HepG2 (cell line): ENCODE results near the gene DENND2A. TPM values are rescaled to one million over a fixed set of nuclear protein-coding genes. Genes with fewer than 3 reads are reported as not detected.
A peak's percentile ranks its signal among the peaks of the same experiment; 100 is the strongest.

Source experiments
- BCL6 ChIP-seq: IDR thresholded peaks from 2 replicates; pipeline ENCODE4 v1.6.1; 2016; ENCODE audit warnings: missing genetic modification reagents, missing compliant biosample characterization
- BORCS8-MEF2B ChIP-seq: sonication (generic); formaldehyde crosslinking; IDR thresholded peaks from 2 replicates; pipeline ENCODE4 v1.8.0; 2022; ENCODE audit warnings: mild to moderate bottlenecking, missing genetic modification reagents
- CREM ChIP-seq, 2 experiments: sonication (generic) in 1 of 2; formaldehyde crosslinking in 1 of 2; IDR thresholded peaks; 2 replicates each; pipeline versions ENCODE4 v1.4.0 to v1.6.1; 2016 to 2020; ENCODE audit warnings: antibody characterized with exemption in 1 of 2, mild to moderate bottlenecking in 1 of 2, missing genetic modification reagents in 1 of 2
- DPF2 ChIP-seq: sonication (generic); formaldehyde crosslinking; IDR thresholded peaks from 2 replicates; pipeline ENCODE4 v1.4.0; 2020; ENCODE audit warnings: mild to moderate bottlenecking, low read depth, missing genetic modification reagents, borderline replicate concordance
- FOXK1 ChIP-seq: sonication (generic); formaldehyde crosslinking; IDR thresholded peaks from 2 replicates; pipeline ENCODE4 v1.4.0; 2020; ENCODE audit warnings: low read depth, missing genetic modification reagents, borderline replicate concordance
- HMGXB4 ChIP-seq, 2 experiments: sonication (generic) in 1 of 2; formaldehyde crosslinking in 1 of 2; IDR thresholded peaks; 2 replicates each; pipeline versions ENCODE4 v1.4.0 to v1.6.1; 2018 to 2020; ENCODE audit warnings: missing genetic modification reagents in 2 of 2, borderline replicate concordance in 1 of 2, low read depth in 1 of 2, mild to moderate bottlenecking in 1 of 2, missing biosample characterization in 1 of 2
- KDM2A ChIP-seq: sonication (generic); formaldehyde crosslinking; IDR thresholded peaks from 2 replicates; pipeline ENCODE4 v1.4.0; 2020; ENCODE audit warnings: low read depth, missing genetic modification reagents, borderline replicate concordance
- MNT ChIP-seq: fragments of 450-650 bp; IDR thresholded peaks from 2 replicates; pipeline ENCODE4 v1.6.1; 2016
- NR0B2 ChIP-seq: sonication (generic); formaldehyde crosslinking; IDR thresholded peaks from 2 replicates; pipeline ENCODE4 v1.4.0; 2020; ENCODE audit warnings: mild to moderate bottlenecking, missing genetic modification reagents
- PRPF4 ChIP-seq: fragments of 200-400 bp; formaldehyde crosslinking; IDR thresholded peaks from 2 replicates; pipeline ENCODE4 v1.6.1; 2016; ENCODE audit warnings: low read length, low read depth; ENCODE audit not compliant: poor library complexity, severe bottlenecking
- REXO4 ChIP-seq: sonication (generic); formaldehyde crosslinking; IDR thresholded peaks from 2 replicates; pipeline ENCODE4 v1.8.0; 2022; ENCODE audit warnings: missing genetic modification reagents, mild to moderate bottlenecking, borderline replicate concordance
- RORA ChIP-seq: sonication (generic); formaldehyde crosslinking; IDR thresholded peaks from 2 replicates; pipeline ENCODE4 v1.5.0; 2020; ENCODE audit warnings: mild to moderate bottlenecking, missing genetic modification reagents, moderate library complexity
- SP1 ChIP-seq, 2 experiments: fragments of 450-650 bp in 1 of 2; sonication (generic) in 1 of 2; formaldehyde crosslinking in 1 of 2; IDR thresholded peaks; 2 replicates each; pipeline versions ENCODE4 v1.4.0 to v1.6.1; 2016 to 2020; ENCODE audit warnings: missing genetic modification reagents in 1 of 2
- SRSF1 ChIP-seq: fragments of 200-400 bp; formaldehyde crosslinking; optimal IDR thresholded peaks from 2 replicates; pipeline ENCODE3; 2017; ENCODE audit warnings: mild to moderate bottlenecking, low read depth, low read length, moderate library complexity
- ZIK1 ChIP-seq: sonication (generic); formaldehyde crosslinking; IDR thresholded peaks from 2 replicates; pipeline ENCODE4 v1.5.0; 2020; ENCODE audit warnings: mild to moderate bottlenecking, low read depth, missing genetic modification reagents, borderline replicate concordance
- ZMYM2 ChIP-seq: sonication (generic); formaldehyde crosslinking; IDR thresholded peaks from 2 replicates; pipeline ENCODE4 v1.8.0; 2022; ENCODE audit warnings: mild to moderate bottlenecking, missing genetic modification reagents
- ZNF792 ChIP-seq: IDR thresholded peaks from 2 replicates; pipeline ENCODE4 v1.6.1; 2016
- ZSCAN25 ChIP-seq: sonication (generic); formaldehyde crosslinking; IDR thresholded peaks from 2 replicates; pipeline ENCODE4 v1.8.0; 2022; ENCODE audit warnings: mild to moderate bottlenecking, missing genetic modification reagents
- polyA plus RNA-seq, 8 experiments: library from polyadenylated mRNA; depleted of rRNA in 3 of 8; stranded (reverse) in 7 of 8; unstranded in 1 of 8; fragments of >200 nt; fragmentation: Illumina TruSeq in 4 of 8; extraction: Trizol in 4 of 8; gene quantifications; 2 replicates each; pipeline versions ENCODE4 v1.2.1 to v1.2.3, GENCODE V29; 2011 to 2016; ENCODE audit warnings: low read depth in 4 of 8, missing spikeins in 1 of 8, mixed read lengths in 1 of 8; ENCODE audit not compliant: insufficient read depth in 1 of 8
- total RNA-seq, 5 experiments: library from RNA; depleted of rRNA; stranded (reverse); fragments of >200 nt; fragmentation: Illumina TruSeq; extraction: Trizol; gene quantifications; 2 replicates each; pipeline ENCODE4 v1.2.3, GENCODE V29; 2016; ENCODE audit warnings: low read depth in 1 of 5
- TF ChIP-seq, protein P1 (sequence below): sonication (generic); formaldehyde crosslinking; IDR thresholded peaks from 2 replicates; pipeline ENCODE4 v1.5.0; 2020; ENCODE audit warnings: missing genetic modification reagents
- TF ChIP-seq, protein P2 (sequence below): sonication (generic); formaldehyde crosslinking; IDR thresholded peaks from 2 replicates; pipeline ENCODE4 v1.4.0; 2020; ENCODE audit warnings: missing genetic modification reagents

DENND2A gene
- total and polyA plus RNA-seq, 2 of the 13 experiments (the other 11 are each of a cell fraction or from before 2014, with no cell fraction given): not detected

- no peak for TF ChIP-seq ZIK1
- TF ChIP-seq HMGXB4 (CRISPR knock-in tag; IDR thresholded peaks at IDR 0.05; ENCODE audit: borderline replicate concordance in 1 of 2, low read depth in 1 of 2): 0 out of 4 replicates have a peak, but pooled peaks of 1 of the 2 experiments have one; percentile 33
- peak; percentile 37; the same call in 1 of the 2 replicates for TF ChIP-seq BCL6 (CRISPR knock-in tag)
- no peak for TF ChIP-seq CREM (IDR thresholded peaks at IDR 0.05)
- TF ChIP-seq CREM (CRISPR knock-in tag; IDR thresholded peaks at IDR 0.05): no peak
- TF ChIP-seq, protein P1, sequence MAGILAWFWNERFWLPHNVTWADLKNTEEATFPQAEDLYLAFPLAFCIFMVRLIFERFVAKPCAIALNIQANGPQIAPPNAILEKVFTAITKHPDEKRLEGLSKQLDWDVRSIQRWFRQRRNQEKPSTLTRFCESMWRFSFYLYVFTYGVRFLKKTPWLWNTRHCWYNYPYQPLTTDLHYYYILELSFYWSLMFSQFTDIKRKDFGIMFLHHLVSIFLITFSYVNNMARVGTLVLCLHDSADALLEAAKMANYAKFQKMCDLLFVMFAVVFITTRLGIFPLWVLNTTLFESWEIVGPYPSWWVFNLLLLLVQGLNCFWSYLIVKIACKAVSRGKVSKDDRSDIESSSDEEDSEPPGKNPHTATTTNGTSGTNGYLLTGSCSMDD (CRISPR knock-in tag): no peak
- peak; percentile 93 for TF ChIP-seq MNT
- peak; percentile 57; the same call in 1 of the 2 replicates for TF ChIP-seq ZSCAN25 (CRISPR knock-in tag)
- TF ChIP-seq ZNF792 (CRISPR knock-in tag): no peak
- no peak for TF ChIP-seq REXO4 (CRISPR knock-in tag)
- peak; percentile 86 for TF ChIP-seq ZMYM2 (CRISPR knock-in tag)
- no peak for TF ChIP-seq PRPF4
- peak; percentile 25; the same call in 1 of the 2 replicates for TF ChIP-seq DPF2 (CRISPR knock-in tag)
- peak; percentile 48 for TF ChIP-seq KDM2A (CRISPR knock-in tag)
- no peak for TF ChIP-seq SRSF1
- TF ChIP-seq NR0B2: no peak
- TF ChIP-seq BORCS8-MEF2B (CRISPR knock-in tag): no peak
- no peak for TF ChIP-seq SP1 (IDR thresholded peaks at IDR 0.05)
- TF ChIP-seq SP1 (CRISPR knock-in tag; IDR thresholded peaks at IDR 0.05): no peak
- no peak for TF ChIP-seq RORA (CRISPR knock-in tag)
- TF ChIP-seq, protein P2, sequence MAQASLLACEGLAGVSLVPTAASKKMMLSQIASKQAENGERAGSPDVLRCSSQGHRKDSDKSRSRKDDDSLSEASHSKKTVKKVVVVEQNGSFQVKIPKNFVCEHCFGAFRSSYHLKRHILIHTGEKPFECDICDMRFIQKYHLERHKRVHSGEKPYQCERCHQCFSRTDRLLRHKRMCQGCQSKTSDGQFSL (CRISPR knock-in tag): no peak
- no peak for TF ChIP-seq FOXK1
Observed at GRCh38 chr7:140544388-140544826, 96.2 kb downstream of the DENND2A start (continued).
